Raji (cell line): ENCODE measurements around the gene DLX3.

Experiments used
- POLR2A ChIP-seq: IDR thresholded peaks from 2 replicates; pipeline ENCODE4 v1.6.1; 2011; ENCODE audit warnings: low read depth, low read length, control low read depth; ENCODE audit not compliant: insufficient read depth

DLX3 gene

DNA sequence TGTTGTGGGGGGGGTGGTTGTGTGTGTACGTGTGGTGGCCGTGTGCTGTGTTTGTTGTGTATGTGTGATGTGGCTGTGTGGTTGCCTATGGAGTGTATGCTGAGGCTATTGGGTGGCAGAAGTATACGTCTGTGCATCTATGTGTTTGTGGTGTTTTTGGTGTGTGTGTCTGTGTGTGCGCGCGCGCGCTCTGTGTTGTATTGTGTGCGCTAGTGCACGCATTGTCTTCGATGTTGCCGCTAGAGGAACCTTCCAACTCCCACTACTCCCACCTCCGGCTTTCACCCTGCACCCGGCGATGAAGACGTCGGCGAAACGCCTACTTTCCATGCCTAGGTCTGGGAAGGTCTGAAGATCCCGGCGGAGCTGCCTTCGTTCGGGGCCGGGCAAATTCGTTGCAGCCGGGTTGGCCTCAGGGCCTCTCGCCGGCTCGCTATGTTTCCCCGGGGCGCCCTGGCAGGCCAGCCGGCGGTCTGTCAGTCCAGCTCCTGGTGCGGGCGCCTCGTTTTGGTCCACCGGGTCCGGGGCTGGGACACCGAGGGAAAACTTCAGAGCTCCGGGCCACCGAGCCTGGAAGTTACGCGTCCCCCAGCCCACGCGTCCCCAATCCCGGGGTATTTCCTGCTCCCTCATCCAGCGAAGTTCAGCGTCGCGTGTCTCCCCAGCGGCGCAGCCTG, 31.3 kb downstream of the DLX3 start:
- no peak for TF ChIP-seq POLR2A

DNA sequence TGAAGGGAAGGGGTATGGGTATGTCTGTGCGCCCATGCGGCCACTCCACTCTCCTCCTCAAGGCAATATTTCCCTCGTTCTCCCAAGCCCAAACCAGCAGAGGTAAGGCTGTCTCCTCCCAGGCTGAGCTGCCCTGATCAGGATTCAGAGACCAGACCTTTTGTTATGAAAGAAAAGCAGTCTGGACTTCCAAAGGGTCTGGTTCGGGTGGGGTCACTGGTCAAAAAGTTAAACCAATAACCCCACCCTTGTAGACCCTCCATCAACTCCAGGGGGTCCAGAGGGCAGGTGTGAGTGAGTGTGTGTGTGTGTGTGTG, 31.8 kb downstream of the DLX3 start:
- no peak for TF ChIP-seq POLR2A

DNA sequence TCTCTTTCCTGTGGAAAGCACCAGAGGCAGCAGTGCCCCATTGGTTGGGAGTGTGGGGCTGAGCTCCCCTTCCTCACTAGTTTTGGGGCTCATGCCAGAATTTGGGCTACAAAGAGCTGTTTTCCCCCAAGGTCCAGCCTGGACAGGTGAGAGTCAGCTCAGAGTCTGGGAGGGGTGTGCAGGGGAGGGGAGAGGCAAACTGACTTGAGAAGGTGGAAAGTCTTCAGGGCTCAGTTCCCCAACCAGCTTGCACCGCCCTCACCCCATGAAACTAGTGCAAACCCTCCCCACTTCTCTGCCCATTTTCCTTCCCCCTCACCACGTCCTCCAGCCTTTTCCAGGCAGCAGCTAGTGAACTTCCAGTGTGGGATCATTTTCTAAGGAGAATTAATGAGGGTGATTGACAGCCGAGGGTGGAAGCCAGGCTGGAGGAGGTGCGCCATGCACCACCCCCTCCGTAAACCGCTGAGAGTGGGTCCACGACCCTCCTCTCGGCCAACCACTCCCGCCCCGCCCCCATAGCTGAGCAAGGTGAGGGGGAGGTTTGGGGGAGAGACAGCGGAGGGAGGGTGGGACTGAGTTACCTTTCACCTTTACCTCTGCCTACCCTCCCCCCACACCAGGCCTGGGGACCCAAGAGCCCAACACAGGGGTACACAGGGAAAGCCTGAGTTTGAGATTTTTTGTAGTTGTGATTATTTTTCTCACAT, 32.3 kb downstream of the DLX3 start:
- no peak for TF ChIP-seq POLR2A

DNA sequence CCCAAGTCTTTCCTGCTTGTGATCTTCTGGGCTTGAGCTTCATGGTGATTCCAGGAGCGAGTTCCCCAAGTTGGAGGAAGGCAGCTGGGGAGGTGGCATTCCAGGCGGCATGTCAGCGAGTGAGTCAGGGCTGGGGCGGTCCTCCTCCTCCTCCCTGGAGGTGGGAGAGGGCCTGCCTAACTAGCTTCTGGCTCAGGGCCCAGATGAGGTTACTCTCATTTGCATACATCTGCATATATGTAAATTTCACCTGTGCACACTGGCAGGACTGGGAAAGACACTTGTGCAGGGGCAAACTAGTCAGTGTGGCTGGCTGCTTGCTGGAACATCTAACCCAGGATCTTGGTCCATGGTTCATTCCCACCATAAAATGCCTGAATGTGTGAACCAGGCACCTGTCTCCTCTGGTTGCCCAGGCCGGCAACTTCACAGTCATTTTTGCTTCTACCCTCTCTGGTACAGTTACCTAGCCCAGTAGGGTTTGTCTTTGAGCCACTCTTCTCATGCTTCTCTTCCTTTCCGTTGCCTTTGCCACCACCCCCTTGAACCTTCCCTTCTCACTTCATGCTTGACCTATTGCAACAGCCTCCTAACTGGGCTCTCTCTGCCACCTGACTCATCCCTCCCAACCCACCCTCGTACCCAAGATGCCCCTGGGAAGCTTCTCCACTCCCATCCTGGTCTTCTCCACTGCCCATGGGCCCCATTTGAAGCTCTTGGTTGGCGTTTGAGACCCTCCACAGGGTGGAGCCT, 35.7 kb downstream of the DLX3 start:
- TF ChIP-seq POLR2A = no peak

DNA sequence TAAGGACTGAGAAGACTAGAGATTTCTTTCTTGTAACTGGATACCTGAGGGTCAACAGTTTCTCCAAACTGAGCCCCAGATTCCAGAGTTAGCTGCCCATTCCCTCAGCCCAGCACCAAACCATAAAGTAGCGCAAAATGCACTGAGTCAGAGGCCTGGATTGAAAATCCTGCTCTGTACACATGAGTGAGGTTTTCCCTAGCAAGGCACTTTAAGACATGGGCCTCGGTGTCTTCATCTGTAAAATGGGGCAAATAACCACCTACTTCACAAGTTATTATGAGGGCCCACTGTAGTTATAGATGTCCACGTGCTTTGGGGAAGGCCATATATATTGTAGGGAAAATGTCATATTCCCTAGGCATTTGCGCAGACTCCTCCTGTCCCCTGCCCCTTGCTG, 36.3 kb downstream of the DLX3 start:
- TF ChIP-seq POLR2A = no peak

DNA sequence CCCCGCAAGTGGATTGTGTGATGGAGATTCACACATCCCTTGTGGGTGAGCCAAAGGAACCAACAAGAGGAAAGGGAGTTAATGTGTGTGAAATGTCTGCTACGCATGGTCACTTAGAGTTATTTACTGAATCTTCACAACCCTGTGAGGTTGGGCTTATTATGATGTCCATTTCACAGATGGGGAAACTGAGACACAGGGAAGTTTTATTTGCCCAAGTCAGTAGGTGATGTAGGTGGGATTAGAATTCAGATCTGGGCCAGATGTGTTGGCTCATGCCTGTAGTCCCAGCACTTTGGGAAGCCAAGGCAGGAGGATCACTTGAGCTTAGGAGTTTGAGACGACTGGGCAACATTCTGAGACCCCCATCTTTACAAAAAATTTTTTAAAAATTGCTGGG, 37.7 kb downstream of the DLX3 start:
- no peak for TF ChIP-seq POLR2A

DNA sequence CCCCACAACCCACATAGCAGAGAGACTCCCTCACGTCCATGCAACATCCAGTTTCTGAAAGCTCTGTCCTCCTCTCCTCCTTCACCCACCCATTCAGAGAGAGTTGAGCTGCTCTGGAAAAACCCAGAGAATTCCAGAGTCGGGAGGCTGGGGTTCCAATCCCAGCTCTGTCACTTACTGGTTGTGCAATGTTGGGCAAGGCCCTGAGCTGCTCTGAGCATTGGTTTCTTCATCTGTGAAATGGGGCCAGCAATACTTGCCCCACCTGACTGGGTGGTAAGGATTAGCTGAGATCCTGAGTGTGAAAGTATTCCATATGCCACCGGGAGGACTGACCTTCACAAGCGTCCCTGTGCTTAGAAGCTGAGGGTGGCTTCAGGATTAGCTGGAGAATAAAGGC, 38.2 kb downstream of the DLX3 start:
- no peak for TF ChIP-seq POLR2A

DNA sequence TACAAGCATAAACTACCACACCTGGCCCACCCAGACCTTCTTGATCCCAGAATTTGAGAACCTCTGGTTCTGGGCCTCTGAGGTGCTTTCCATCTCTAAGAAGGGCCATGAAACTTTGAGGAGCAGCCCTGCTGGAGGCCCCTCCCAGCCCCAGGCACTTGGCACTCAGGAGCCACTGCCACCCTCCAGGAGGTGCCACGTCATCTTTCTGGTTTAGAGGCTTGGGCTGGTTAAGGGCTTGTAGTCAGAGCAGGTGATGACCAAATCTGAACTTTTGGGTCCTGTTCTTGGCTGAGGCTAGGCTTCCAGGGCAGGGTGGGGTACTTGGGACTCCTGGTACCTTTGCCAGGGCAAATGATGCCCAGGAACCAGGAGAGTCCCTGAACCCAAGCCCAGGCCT, 39.9 kb downstream of the DLX3 start:
- TF ChIP-seq POLR2A = no peak

DNA sequence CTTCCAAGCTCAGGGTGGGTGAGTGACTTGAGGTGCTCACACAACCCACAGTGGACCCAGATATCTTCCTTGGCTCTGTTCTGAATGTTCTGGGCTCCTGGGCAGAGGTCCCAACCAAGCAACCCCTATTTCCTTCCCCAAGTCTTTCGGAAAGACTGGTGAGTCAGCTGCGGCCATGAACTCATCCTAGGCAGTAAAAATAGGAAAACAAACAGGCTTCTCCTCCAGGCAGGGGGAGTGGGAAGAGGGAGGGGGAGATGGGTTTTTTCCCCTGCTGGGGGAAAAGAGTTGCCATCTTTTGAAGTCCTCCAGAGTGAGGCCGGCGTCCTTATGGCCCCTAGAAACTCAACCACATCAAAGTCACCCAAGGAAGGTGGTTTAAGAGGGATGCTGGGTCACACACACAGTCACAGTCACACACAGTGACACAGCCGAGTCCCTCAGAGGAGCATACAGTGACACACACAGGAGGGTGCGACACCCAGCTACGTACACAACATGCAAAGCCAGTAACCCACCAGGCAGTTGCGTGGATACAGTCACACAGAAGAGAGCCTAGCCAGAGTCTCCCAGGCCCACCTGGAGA, 42.0 kb downstream of the DLX3 start:
- TF ChIP-seq POLR2A = no peak

DNA sequence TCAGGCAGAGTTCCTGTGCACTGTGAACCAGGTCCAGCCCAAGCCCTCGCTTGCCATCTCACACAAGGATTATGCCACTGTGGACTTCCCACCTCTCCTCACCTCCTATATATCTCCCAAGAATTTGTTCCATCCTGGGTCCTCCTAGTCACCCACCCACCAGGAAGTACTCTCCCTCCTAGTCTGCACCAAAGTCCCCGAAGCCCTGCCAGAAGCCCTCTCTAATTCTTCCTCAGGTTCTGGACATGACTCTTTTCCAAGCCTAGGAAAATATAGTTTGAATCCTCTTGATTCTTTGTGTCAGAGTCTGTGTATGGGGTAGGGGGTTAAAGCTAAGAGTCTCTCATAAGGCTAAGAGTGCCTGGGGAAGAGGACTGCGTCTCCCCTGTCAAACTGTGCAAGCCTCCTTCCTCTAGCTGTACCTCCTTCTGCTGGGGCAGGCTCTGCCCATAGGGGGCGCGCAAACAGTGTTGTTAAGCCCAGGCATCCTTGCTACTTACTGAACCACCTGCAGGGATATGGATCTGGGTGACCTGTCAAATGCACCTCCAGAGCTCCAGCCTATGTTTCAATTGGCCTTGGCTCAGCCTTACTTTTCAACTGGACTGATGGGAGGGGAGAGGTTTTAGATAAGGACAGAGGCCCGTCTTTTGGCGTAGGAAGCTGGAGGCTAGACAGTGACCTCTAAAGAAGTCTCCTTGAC, 42.7 kb downstream of the DLX3 start:
- no peak for TF ChIP-seq POLR2A

DNA sequence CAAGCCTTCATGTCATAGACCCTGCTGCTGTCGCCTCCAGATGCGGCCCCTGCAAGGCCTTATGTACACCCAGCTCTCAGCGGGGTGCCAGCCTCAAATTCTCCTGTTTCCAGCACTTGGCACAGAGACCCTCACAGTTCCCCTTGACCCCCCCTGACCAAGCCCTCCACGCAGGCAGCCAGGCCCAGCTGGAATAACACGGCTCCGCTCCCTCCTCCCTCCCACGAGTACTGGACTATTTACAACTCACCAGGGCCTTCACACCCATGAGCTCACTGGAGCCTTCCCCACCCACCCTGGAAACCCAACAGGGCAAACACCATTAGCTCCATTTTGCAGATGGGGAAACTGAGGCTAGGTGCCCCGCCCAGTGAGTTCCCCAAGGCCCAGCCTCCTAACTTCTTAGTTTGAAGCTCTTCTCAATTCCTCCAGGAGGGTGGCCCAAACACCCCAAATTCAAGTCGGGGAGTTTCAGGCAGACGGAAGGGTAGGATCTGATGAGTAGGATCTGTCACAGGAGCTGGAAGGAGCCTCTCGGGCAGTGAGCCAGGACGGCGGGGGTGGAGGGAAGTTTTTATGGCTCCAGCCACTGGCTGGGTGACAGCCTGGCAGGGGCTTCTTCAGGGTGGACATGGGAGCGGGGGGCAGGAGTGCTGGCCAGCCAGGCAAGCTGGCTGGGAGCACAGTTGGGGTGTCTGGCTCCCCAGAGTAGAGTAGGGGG, 43.5 kb downstream of the DLX3 start:
- no peak for TF ChIP-seq POLR2A

DNA sequence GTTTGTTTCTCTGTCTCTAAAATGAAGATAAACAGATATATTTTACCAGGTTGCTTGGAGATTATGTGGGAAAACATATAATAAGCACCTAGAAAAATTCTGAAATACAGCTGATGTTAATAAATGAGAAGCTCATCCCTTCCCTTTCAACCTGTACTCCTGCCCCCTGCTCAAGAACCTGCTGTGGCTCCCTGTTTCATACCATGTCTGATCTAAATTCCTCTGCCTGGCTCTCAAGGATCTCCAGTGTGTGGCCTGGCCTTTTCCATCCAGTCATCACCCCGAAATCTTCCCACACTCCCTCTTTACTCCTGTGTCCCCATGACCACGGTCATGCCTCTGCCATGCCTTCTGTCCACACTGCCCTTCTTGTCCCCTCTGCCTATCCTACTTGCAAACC, 45.4 kb downstream of the DLX3 start:
- no peak for TF ChIP-seq POLR2A

DNA sequence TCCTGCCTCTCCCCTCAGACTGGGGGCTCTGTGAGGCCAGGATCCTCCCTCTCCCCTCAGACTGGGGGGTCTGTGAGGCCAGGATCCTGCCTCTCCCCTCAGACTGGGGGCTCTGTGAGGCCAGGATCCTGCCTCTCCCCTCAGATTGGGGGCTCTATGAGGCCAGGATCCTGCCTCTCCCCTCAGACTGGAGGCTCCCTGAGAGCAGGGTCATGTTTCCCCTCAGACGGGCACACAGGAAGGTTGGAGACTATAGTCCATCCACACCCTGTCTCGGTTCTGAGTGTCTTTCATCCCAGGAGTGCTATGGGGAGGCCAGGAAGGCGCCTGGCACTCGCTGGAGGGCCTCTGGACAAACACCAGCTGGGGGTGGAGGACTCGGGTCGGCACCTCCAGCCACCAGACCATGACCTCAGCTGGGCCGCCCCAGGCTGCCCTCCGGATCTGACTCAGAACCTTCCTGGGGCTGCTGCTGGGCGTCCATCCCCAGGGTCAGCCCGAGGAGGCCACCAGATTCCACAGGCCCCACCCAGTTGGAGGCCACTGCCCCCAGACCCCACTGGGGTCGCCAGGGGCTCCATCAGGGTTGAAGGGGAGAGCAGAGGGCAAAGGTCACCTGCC, 48.0 kb downstream of the DLX3 start:
- no peak for TF ChIP-seq POLR2A

DNA sequence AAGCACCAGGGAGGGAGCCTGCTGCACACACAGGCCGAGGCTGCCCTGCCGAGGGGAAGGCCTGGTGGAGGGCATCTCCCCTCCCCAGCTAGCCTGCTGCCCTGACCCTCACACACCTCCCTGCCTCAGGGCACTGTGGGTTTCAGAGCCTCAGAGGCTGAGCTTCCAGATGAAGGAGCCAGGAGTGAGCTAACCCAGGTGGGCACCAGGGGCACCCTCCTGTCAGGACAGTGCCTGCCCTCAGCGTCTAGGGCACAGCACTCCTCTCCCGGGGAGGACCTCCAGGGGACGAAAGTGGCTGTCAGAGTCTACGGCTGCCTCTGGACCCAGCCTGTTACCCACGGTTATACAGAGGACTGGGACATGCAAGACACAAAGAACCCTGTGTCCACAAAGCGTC, 48.8 kb downstream of the DLX3 start:
- no peak for TF ChIP-seq POLR2A
